Activated CD4-positive, alpha-beta T cell treated with anti-CD3 and anti-CD28 coated beads, Interleukin-2, amount 10 ng/mL, durations not matched to agents 7 days and 5 days (primary cell): ENCODE results near the gene KIF1A. TPM values are rescaled to one million over a fixed set of nuclear protein-coding genes. Genes with fewer than 3 reads are reported as not detected.

ENCODE experiments used
- CTCF ChIA-PET: fragments of 350-600 bp; sonication (Branson Sonifier 250); formaldehyde crosslinking; loops from one replicate; lab custom pipeline; 2021; ENCODE audit warnings: antibody characterized with exemption; lab: Charles Lee
- POLR2A ChIA-PET: fragments of 350-600 bp; sonication (Branson Sonifier 250); formaldehyde crosslinking; loops from one replicate; lab custom pipeline; 2021; ENCODE audit warnings: antibody characterized with exemption; lab: Charles Lee
- DNase-seq: peaks from one replicate; pipeline ENCODE4 v3.0.0-alpha.2; 2020
- H3K27ac Mint-ChIP-seq: one replicate; pipeline ENCODE4 v1.8.0; 2021; ENCODE audit warnings: mild to moderate bottlenecking, moderate library complexity, mixed read lengths
- H3K27me3 Mint-ChIP-seq: one replicate; pipeline ENCODE4 v1.8.0; 2021; ENCODE audit warnings: mixed read lengths
- H3K36me3 Mint-ChIP-seq: one replicate; pipeline ENCODE4 v1.8.0; 2021; ENCODE audit warnings: low read depth, mixed read lengths
- H3K4me1 Mint-ChIP-seq: one replicate; pipeline ENCODE4 v1.8.0; 2021; ENCODE audit warnings: mixed read lengths
- H3K4me3 Mint-ChIP-seq: one replicate; pipeline ENCODE4 v1.8.0; 2021; ENCODE audit warnings: mild to moderate bottlenecking, moderate library complexity, mixed read lengths
- H3K9me3 Mint-ChIP-seq: one replicate; pipeline ENCODE4 v1.8.0; 2021; ENCODE audit warnings: mixed read lengths
- total RNA-seq, 2 experiments: library from RNA; stranded (reverse); gene quantifications; one replicate each; pipeline ENCODE4 v1.2.3, GENCODE V29; 2021

Gene KIF1A
- total RNA-seq, 2 experiments from 2014 or later, result 0.37 to 0.40 TPM

GRCh38 chr2:240839152-240840143 is 19.4 kb upstream of the KIF1A start:
- ChIA-PET CTCF (interaction anchor here (1.1 to 2.7 kb wide), 4 partner anchors 10 to 326 kb away, joined by 3 to 9 read pairs (median 6); no protein-coding TSS in a partner anchor), POLR2A (no interaction called here)
- Mint-ChIP-seq H3K4me3 (no peak overlapping the region), H3K9me3 (peaks cover 6% of the 10 kb centered on the region), H3K27me3 (peaks cover 12% of the 10 kb centered on the region), H3K36me3 (no peaks in the 10 kb centered on the region), H3K4me1 (no peaks in the 10 kb centered on the region), H3K27ac (no peak overlapping the region)
- no peak for DNase-seq

GRCh38 chr2:240837621-240838020 is 17.6 kb upstream of the KIF1A start:
- CTCF ChIA-PET, result no interaction called here
- POLR2A ChIA-PET, result no interaction called here
- no peak for DNase-seq
- Mint-ChIP-seq H3K27me3 (peaks cover 5% of the 10 kb centered on the region), H3K4me1 (no peaks in the 10 kb centered on the region), H3K36me3 (no peaks in the 10 kb centered on the region), H3K9me3 (no peaks in the 10 kb centered on the region), H3K4me3 (no peak overlapping the region), H3K27ac (no peak overlapping the region)

- Mint-ChIP-seq H3K36me3 (no peaks in the 10 kb centered on the region), H3K27me3 (peaks cover 5% of the 10 kb centered on the region), H3K9me3 (no peaks in the 10 kb centered on the region), H3K27ac (no peak overlapping the region), H3K4me3 (no peak overlapping the region), H3K4me1 (peaks cover under 1% of the 10 kb centered on the region)
- ChIA-PET CTCF (no interaction called here), POLR2A (no interaction called here)
- no peak for DNase-seq
Measured at GRCh38 chr2:240836781-240837467, 16.9 kb upstream of the KIF1A start.

GRCh38 chr2:240835528-240835927 is 15.5 kb upstream of the KIF1A start:
- ChIA-PET CTCF (no interaction called here), POLR2A (no interaction called here)
- peaks cover 13% of the 10 kb centered on the region for H3K27me3 Mint-ChIP-seq
- no peaks in the 10 kb centered on the region for H3K36me3 Mint-ChIP-seq
- peaks cover 5% of the 10 kb centered on the region for H3K4me1 Mint-ChIP-seq
- no peaks in the 10 kb centered on the region for H3K9me3 Mint-ChIP-seq
- H3K27ac Mint-ChIP-seq, result no peak overlapping the region
- H3K4me3 Mint-ChIP-seq, result no peak overlapping the region
- DNase-seq, result no peak

GRCh38 chr2:240834377-240834975 is 14.5 kb upstream of the KIF1A start:
- H3K9me3 Mint-ChIP-seq, result no peaks in the 10 kb centered on the region
- ChIA-PET POLR2A (no interaction called here), CTCF (interaction anchor here (1.2 to 1.3 kb wide), 2 partner anchors 12 kb away, joined by 3 to 4 read pairs; no protein-coding TSS in a partner anchor)
- peaks cover 5% of the 10 kb centered on the region for H3K4me1 Mint-ChIP-seq
- no peak overlapping the region for H3K27ac Mint-ChIP-seq
- no peak for DNase-seq
- no peak overlapping the region for H3K4me3 Mint-ChIP-seq
- H3K36me3 Mint-ChIP-seq, result no peaks in the 10 kb centered on the region
- H3K27me3 Mint-ChIP-seq, result peaks cover 23% of the 10 kb centered on the region

GRCh38 chr2:240833724-240834285 is 13.8 kb upstream of the KIF1A start:
- Mint-ChIP-seq H3K9me3 (no peaks in the 10 kb centered on the region), H3K27ac (no peak overlapping the region), H3K4me3 (no peak overlapping the region), H3K27me3 (peaks cover 28% of the 10 kb centered on the region), H3K36me3 (no peaks in the 10 kb centered on the region), H3K4me1 (peaks cover 5% of the 10 kb centered on the region)
- CTCF ChIA-PET, result interaction anchor here (1.2 to 1.3 kb wide), 2 partner anchors 12 to 13 kb away, joined by 3 to 4 read pairs; no protein-coding TSS in a partner anchor
- POLR2A ChIA-PET, result no interaction called here
- DNase-seq, result no peak

GRCh38 chr2:240832921-240833494 is 13.0 kb upstream of the KIF1A start:
- no peak for DNase-seq
- H3K27ac Mint-ChIP-seq, result no peak overlapping the region
- POLR2A ChIA-PET, result no interaction called here

GRCh38 chr2:240832205-240832727 is 12.2 kb upstream of the KIF1A start:
- H3K36me3 Mint-ChIP-seq, result no peaks in the 10 kb centered on the region
- H3K4me1 Mint-ChIP-seq, result peaks cover 5% of the 10 kb centered on the region
- POLR2A ChIA-PET, result no interaction called here
- CTCF ChIA-PET, result interaction anchor here (1.0 kb wide), 1 partner anchor 19 kb away, joined by 7 read pairs; no protein-coding TSS in a partner anchor
- H3K27ac Mint-ChIP-seq, result no peak overlapping the region
- no peak overlapping the region for H3K4me3 Mint-ChIP-seq
- H3K9me3 Mint-ChIP-seq, result no peaks in the 10 kb centered on the region
- peak; percentile 98 for DNase-seq
- peaks cover 33% of the 10 kb centered on the region for H3K27me3 Mint-ChIP-seq

More at GRCh38 chr2:240832921-240833494, 13.0 kb upstream of the KIF1A start:
- Mint-ChIP-seq H3K27me3 (peaks cover 31% of the 10 kb centered on the region), H3K4me1 (peaks cover 5% of the 10 kb centered on the region), H3K36me3 (no peaks in the 10 kb centered on the region), H3K4me3 (no peak overlapping the region), H3K9me3 (no peaks in the 10 kb centered on the region)
- CTCF ChIA-PET, result interaction anchor here (1.0 kb wide), 1 partner anchor 19 kb away, joined by 7 read pairs; no protein-coding TSS in a partner anchor

- H3K4me1 Mint-ChIP-seq, result peaks cover 5% of the 10 kb centered on the region
- ChIA-PET POLR2A (no interaction called here), CTCF (no interaction called here)
- DNase-seq, result no peak
- no peaks in the 10 kb centered on the region for H3K9me3 Mint-ChIP-seq
- peak overlapping the region; percentile 56 for H3K4me3 Mint-ChIP-seq
- H3K27ac Mint-ChIP-seq, result peak overlapping the region; percentile 57
- no peaks in the 10 kb centered on the region for H3K36me3 Mint-ChIP-seq
- H3K27me3 Mint-ChIP-seq, result peaks cover 37% of the 10 kb centered on the region
Measured at GRCh38 chr2:240831594-240832204, 11.7 kb upstream of the KIF1A start.

- H3K27me3 Mint-ChIP-seq, result peaks cover 83% of the 10 kb centered on the region
- no peak overlapping the region for H3K27ac Mint-ChIP-seq
- H3K9me3 Mint-ChIP-seq, result no peaks in the 10 kb centered on the region
- peaks cover 9% of the 10 kb centered on the region for H3K4me1 Mint-ChIP-seq
- H3K4me3 Mint-ChIP-seq, result no peak overlapping the region
- no peaks in the 10 kb centered on the region for H3K36me3 Mint-ChIP-seq
- ChIA-PET POLR2A (no interaction called here), CTCF (no interaction called here)
- DNase-seq, result no peak
Measured at GRCh38 chr2:240825476-240825875, 5.5 kb upstream of the KIF1A start.

GRCh38 chr2:240823449-240824336 is 3.7 kb upstream of the KIF1A start:
- no peak overlapping the region for H3K4me3 Mint-ChIP-seq

More at GRCh38 chr2:240823449-240824336, 3.7 kb upstream of the KIF1A start:
- POLR2A ChIA-PET, result no interaction called here
- Mint-ChIP-seq H3K36me3 (no peaks in the 10 kb centered on the region), H3K27ac (no peak overlapping the region), H3K4me1 (peaks cover 9% of the 10 kb centered on the region), H3K9me3 (no peaks in the 10 kb centered on the region), H3K27me3 (peaks cover 70% of the 10 kb centered on the region)
- no peak for DNase-seq
- CTCF ChIA-PET, result no interaction called here
